Neural cell (in vitro differentiated cells): ENCODE data around the gene C3orf70.
A peak's percentile ranks its signal among the peaks of the same experiment; 100 is the strongest.

Experiments used
- CTCF ChIP-seq: fragments of 450-650 bp; IDR thresholded peaks from 2 replicates; pipeline ENCODE4 v1.5.1; 2014; ENCODE audit warnings: antibody characterized with exemption, mild to moderate bottlenecking, moderate library complexity; ENCODE audit not compliant: poor library complexity, severe bottlenecking
- EP300 ChIP-seq: fragments of 450-650 bp; conservative IDR thresholded peaks from 2 replicates; pipeline ENCODE4 v1.6.1; 2014; ENCODE audit warnings: antibody characterized with exemption, mild to moderate bottlenecking, moderate library complexity; ENCODE audit not compliant: poor library complexity, severe bottlenecking
- EZH2 ChIP-seq: fragments of 200-600, 300-800 bp; shearing (Covaris generic), sonication (generic); IDR thresholded peaks from 2 replicates; pipeline ENCODE4 v1.6.1; 2014; ENCODE audit warnings: antibody characterized with exemption, low read length, borderline replicate concordance, mild to moderate bottlenecking; ENCODE audit not compliant: insufficient read depth, poor library complexity, severe bottlenecking
- MXI1 ChIP-seq: fragments of 450-650 bp; conservative IDR thresholded peaks from 2 replicates; pipeline ENCODE4 v1.6.1; 2014; ENCODE audit warnings: antibody characterized with exemption, mild to moderate bottlenecking; ENCODE audit not compliant: poor library complexity, severe bottlenecking
- POLR2AphosphoS5 ChIP-seq: IDR thresholded peaks from 2 replicates; pipeline ENCODE4 v1.6.1; 2012
- RAD21 ChIP-seq: fragments of 450-650 bp; conservative IDR thresholded peaks from 2 replicates; pipeline ENCODE4 v1.6.1; 2014; ENCODE audit warnings: antibody characterized with exemption, mild to moderate bottlenecking, moderate library complexity
- REST ChIP-seq: IDR thresholded peaks from 2 replicates; pipeline ENCODE4 v1.6.1; 2012; ENCODE audit warnings: borderline replicate concordance
- TAF1 ChIP-seq: IDR thresholded peaks from 2 replicates; pipeline ENCODE4 v1.6.1; 2012; ENCODE audit warnings: low read depth

GRCh38 chr3:185153171-185153771 is 411 bp upstream of the C3orf70 start:
- TF ChIP-seq TAF1 (peak; percentile 25), CTCF (no peak), EZH2 (no peak), REST (no peak), MXI1 (no peak), EP300 (no peak), POLR2AphosphoS5 (no peak), RAD21 (no peak)
